HG02938 (cell line): ENCODE measurements around the gene ADGRB2.

Source experiments
- ATAC-seq: cut with Tn5 transposase; IDR thresholded peaks from one replicate; pipeline ENCODE4 v1.9.1; 2021; ENCODE audit warnings: mild to moderate bottlenecking, moderate library complexity; ENCODE audit not compliant: unreplicated experiment

ADGRB2 gene

DNA sequence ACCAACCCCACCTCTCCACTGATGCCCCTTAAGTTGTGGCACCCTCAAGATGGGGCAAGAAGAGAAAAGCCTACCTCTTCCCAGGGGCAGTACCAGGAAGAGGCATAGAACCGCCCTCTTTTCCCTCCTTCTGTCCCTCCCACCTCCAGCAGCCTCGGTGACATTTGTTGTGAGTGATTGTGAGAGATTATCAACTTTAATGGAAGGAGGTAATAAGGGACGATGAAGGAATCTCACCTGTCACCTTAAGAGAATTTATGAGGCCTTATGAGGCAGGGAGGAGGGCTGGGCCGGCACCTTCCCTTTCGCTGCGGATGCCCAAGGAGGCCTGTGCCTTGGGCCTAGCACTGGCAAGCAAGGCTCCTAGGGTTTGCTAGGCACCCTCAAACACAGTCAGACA is 1.4 kb upstream of the ADGRB2 start:
- ATAC-seq = no peak

DNA sequence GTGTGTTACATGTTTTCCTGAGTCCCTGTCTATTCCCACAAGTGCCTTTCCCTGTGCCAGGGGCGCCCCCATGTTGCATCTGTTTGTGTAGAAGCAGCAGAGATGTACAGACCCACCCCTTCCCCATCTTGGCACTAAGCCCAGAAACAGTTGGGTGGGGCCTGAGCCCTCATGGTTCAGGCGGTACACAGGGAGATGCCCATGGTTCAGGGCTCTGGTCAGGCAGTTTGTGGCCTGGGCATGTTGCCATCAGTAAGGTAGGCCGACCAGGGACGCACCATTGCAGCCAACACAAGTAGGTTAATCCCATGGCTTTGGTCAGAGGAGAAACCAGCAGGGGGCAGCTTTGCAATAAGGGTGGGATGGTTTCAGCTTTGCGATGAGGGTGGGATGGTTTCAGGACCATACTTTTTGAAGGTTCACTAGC is 914 bp upstream of the ADGRB2 start:
- no peak for ATAC-seq

DNA sequence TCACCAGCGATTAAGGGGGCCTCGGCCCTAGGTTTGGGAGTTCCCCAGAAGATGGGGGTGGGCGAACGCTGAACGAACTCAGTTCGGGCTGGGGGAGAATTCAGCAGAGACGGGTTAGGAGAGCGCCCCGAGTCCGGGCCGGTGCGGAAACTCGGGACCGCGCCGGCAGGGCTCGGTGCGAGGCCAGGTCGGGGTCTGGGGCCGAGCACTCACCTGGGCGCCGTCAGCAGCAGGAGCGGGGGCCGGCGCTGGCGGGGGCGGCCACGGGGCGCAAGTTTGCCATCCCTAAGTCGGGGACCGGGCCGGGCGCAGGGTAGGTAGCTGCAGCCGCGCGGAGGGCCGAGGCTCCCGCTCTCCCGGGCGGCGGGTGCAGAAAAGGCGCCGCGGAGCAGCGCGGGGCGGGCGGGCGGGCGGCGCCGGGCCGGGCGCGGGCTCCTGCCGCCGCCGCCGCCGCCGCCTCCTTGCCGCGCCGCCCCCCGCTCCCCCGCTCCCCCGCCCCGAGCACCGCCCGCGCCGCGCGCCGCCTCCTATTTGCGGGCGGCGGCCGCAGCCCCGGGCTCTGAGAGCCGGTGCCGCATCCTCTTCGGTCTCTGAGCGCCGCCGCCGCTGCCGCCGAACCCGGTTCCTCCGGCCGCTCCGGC is 349 bp downstream of the ADGRB2 start:
- no peak for ATAC-seq

- no peak for ATAC-seq
Observed at GRCh38 chr1:31762726-31763670, 1.1 kb downstream of the ADGRB2 start.

GRCh38 chr1:31762323-31762722 is 1.8 kb downstream of the ADGRB2 start:
- no peak for ATAC-seq

- no peak for ATAC-seq
Observed at GRCh38 chr1:31761883-31762282, 2.3 kb downstream of the ADGRB2 start.

- ATAC-seq = no peak
Observed at GRCh38 chr1:31760471-31761470, 3.4 kb downstream of the ADGRB2 start.

- no peak for ATAC-seq
Observed at GRCh38 chr1:31759298-31760023, 4.7 kb downstream of the ADGRB2 start.

DNA sequence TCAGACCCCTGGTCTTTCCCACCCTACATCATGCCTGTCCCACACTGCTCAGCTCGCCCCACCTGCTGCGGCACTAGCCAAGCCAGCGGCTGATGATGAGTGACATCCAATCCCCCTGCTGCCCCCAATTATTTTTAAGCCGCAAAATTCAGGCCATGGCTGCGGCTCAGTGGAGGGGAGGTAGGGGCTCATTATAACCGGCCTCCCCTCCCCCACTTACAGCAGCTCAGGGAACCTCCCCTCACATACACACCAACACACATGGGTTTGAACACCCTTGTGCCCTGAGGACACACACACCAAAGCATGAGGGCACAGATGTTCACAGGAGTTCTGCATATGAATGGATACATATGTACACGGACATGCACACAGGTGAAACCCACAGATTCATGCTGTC is 5.3 kb downstream of the ADGRB2 start:
- ATAC-seq = no peak

DNA sequence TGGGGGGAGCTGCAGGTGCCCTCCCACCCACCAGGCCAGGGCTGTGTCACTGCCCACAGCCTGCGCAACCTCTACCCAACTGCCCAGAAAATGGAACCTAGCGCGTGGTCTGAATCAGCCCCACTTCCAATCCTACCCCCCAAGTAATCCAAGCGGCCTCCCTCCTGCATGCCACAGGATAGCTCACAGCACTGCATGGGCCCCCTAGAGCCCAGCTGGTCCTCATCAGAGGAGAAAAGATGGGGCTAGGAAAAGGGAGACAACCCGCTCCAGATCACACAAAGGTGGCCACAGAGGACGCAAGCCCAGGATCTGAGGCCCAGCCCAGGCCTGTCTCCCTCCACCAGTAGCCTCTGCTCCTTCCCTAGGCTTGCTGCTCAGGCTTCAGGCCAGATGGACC is 6.2 kb downstream of the ADGRB2 start:
- ATAC-seq = no peak

GRCh38 chr1:31757204-31757679 is 6.9 kb downstream of the ADGRB2 start:
- no peak for ATAC-seq

DNA sequence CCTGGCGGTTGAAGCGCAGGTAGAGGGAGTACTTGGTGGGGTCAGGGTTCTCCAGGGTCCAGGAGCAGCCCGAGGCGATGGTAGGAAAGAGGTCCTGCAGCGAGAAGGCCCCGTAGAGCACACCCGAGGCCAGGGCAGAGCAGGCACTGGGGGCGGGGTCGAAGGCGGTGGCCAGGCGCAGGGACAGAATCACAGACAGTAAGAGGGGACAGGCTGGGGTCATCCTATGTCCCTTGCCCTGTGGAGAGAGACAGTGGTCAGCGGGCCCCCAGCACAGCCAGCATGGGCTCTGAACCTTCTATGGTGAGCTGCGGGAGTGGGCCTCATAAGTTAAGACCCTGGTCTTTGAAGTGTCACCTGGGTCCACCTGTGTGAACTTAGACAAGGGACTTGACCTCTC is 7.6 kb downstream of the ADGRB2 start:
- no peak for ATAC-seq

DNA sequence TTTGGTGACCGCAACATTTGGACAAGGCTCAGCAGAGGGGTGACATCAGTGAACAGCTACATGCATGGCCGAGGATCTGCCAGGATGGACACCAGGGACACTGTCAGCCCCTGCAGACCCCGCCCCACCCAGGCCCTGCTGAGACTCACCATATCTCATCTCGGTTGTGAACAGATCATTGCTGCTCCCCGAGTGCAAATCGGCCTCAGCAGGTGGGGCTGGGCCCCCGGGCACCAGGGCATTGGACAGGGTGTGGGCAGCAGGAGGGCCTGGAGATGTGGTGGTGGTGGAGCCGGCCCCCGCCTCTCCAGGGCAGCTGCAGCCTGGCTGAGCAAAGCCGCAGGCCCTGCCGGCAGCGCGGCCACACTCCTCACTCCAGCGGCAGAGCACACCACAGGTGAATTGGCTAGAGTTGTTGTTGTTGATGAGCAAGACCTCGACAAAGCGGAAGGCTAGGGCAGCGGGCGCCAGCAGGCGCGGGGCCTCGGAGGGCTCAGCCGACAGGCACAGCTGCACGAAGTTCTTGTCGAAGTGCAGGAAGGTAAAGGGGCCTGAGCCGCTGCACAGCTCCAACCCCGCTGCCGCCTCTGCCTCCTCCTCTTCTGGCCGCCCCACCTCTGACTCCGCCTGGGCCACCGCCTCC is 8.2 kb downstream of the ADGRB2 start:
- ATAC-seq = no peak

GRCh38 chr1:31755197-31755611 is 8.9 kb downstream of the ADGRB2 start:
- no peak for ATAC-seq

GRCh38 chr1:31754397-31754796 is 9.7 kb downstream of the ADGRB2 start:
- ATAC-seq = no peak

DNA sequence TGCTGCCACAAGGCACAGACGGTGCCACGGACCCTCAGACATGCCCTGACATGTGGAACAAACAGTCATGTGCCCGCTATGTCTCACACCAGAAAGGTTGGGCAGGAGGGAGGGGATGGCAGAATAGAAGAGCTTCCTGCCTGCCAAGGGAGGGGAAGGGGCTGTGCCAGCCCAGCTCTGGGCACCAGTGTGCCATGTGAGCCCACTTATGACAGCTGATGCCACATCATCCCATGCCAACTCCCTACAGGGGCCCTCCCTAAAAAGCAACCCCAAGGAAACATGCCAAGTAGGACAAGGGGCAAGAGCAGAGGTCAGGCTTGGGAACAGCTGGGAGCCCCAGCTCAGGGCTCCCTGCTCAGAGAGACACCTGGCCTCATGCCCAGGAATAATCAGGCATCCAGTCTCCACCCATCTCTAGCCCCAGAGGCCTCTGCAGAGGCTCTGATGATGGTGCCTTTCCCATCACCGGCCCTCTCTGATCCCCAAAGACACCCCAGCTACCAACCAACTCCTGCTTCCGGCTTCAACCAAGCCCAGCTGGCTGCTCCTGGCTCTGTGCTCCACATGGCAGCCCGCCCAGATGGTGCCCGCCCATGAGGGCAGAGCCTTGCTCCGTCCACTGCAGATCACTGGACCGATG is 10.3 kb downstream of the ADGRB2 start:
- no peak for ATAC-seq

DNA sequence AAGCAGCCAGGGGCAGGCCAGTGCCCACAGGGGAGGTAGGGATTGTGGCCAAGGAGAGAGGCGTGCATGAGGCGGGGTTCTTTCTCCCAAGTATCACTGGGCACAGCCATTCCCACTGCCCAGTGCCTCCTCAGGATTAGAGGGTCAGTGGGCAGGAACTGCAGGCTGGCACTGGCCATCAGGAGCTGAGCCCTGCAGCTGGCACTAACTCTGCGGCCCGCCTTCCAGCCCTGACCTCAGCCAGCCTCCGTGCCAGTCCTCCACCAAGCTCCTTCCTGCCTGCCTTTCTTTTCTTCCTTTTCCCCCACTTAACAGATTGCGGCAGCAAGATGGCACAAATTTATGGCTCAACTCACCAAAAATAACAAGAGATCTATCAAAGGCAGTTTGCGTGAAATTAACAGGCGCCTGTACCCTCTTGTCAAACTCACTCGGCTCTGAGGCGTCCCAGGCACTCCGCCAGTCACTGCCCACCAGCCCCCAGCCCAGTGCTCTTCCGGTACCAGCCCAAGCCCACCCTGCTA is 11.1 kb downstream of the ADGRB2 start:
- no peak for ATAC-seq

- no peak for ATAC-seq
Observed at GRCh38 chr1:31752258-31752657, 11.9 kb downstream of the ADGRB2 start.

DNA sequence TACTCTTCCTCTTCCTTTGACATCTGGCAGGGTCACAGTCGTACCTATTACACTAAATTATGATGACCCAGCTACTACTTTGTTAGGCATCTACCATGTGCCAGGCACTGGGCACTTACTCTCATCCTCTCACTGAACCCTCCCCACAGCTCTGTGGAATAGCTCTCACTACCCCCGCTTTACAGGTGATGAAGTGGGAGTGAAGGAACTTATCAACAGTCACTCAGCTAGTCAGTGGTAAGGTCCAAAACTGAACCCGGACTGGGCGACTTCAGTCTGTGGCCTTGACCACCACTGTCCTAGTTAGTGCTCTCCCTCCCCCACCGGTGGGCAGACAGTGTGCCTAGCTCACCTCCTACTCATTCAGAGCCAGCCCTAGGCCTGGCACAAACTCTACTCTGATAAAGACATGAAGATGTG is 12.3 kb downstream of the ADGRB2 start:
- ATAC-seq = no peak
